Activated CD8-positive, alpha-beta T cell treated with anti-CD3 and anti-CD28 coated beads for 36 hours (primary cell): ENCODE data around the gene MAP4K2. TPM values are rescaled to one million over a fixed set of nuclear protein-coding genes. Genes with fewer than 3 reads are reported as not detected.

ENCODE experiments used
- ATAC-seq: fragments of 200-7000 bp; cut with Tn5 transposase; one replicate; pipeline ENCODE4 v1.10.0; 2021; ENCODE audit warnings: mild to moderate bottlenecking, moderate library complexity
- CTCF ChIA-PET: fragments of 350-600 bp; sonication (Branson Sonifier 250); formaldehyde crosslinking; loops from one replicate; lab custom pipeline; 2021; ENCODE audit warnings: antibody characterized with exemption; lab: Charles Lee
- POLR2A ChIA-PET: fragments of 350-600 bp; sonication (Branson Sonifier 250); formaldehyde crosslinking; loops from one replicate; lab custom pipeline; 2021; ENCODE audit warnings: antibody characterized with exemption; lab: Charles Lee
- DNase-seq: peaks from one replicate; pipeline ENCODE4 v3.0.0-alpha.2; 2020
- H3K27ac Mint-ChIP-seq: one replicate; pipeline ENCODE4 v1.8.0; 2021; ENCODE audit warnings: mild to moderate bottlenecking, mixed read lengths
- H3K27me3 Mint-ChIP-seq: one replicate; pipeline ENCODE4 v1.8.0; 2021; ENCODE audit warnings: mixed read lengths
- H3K36me3 Mint-ChIP-seq: one replicate; pipeline ENCODE4 v1.8.0; 2021; ENCODE audit warnings: low read depth, mixed read lengths
- H3K4me1 Mint-ChIP-seq: one replicate; pipeline ENCODE4 v1.8.0; 2021; ENCODE audit warnings: low read depth, mixed read lengths
- H3K4me3 Mint-ChIP-seq: one replicate; pipeline ENCODE4 v1.8.0; 2021; ENCODE audit warnings: mild to moderate bottlenecking, moderate library complexity, mixed read lengths
- H3K9me3 Mint-ChIP-seq: one replicate; pipeline ENCODE4 v1.8.0; 2021; ENCODE audit warnings: mixed read lengths
- CTCF ChIP-seq: fragments of 200-600 bp; IDR thresholded peaks from one replicate; pipeline ENCODE4 v1.8.0; 2022; ENCODE audit warnings: antibody characterized with exemption, mild to moderate bottlenecking
- intact Hi-C: fragments of 100-400 bp; cut with micrococcal nuclease; formaldehyde crosslinking; loops from one replicate; pipeline ENCODE4 v1.10.0; 2022
- total RNA-seq, 2 experiments: library from RNA; stranded (reverse); gene quantifications; one replicate each; pipeline ENCODE4 v1.2.3, GENCODE V29; 2021

The MAP4K2 gene
- total RNA-seq, 2 experiments from 2014 or later, result 56.4 to 58.0 TPM

- POLR2A ChIA-PET, result interaction anchor here (0.5 to 1.6 kb wide), 2 partner anchors 10 to 308 kb away, joined by 3 read pairs; partner anchors contain the start of gene CDC42BPG
- no peak for DNase-seq
- no peak overlapping the region for H3K27ac Mint-ChIP-seq
- H3K27me3 Mint-ChIP-seq, result no peaks in the 10 kb centered on the region
- H3K36me3 Mint-ChIP-seq, result no peaks in the 10 kb centered on the region
- TF ChIP-seq CTCF, result no peak
- H3K4me1 Mint-ChIP-seq, result no peaks in the 10 kb centered on the region
- CTCF ChIA-PET, result interaction anchor here (0.6 to 1.8 kb wide), 4 partner anchors 13 to 62 kb away, joined by 3 to 7 read pairs (median 3); no protein-coding TSS in a partner anchor
- no peak overlapping the region for H3K4me3 Mint-ChIP-seq
- intact Hi-C loops, result no loop called here
- ATAC-seq, result no peak
- no peaks in the 10 kb centered on the region for H3K9me3 Mint-ChIP-seq
Observed at GRCh38 chr11:64834723-64835615, 32.0 kb upstream of the MAP4K2 start.

GRCh38 chr11:64834031-64834722, 31.2 kb upstream of the MAP4K2 start:
- no peaks in the 10 kb centered on the region for H3K4me1 Mint-ChIP-seq
- H3K36me3 Mint-ChIP-seq, result no peaks in the 10 kb centered on the region
- CTCF ChIA-PET, result interaction anchor here (0.6 to 1.4 kb wide), 2 partner anchors 54 to 61 kb away, joined by 3 read pairs; no protein-coding TSS in a partner anchor
- intact Hi-C loops, result no loop called here
- POLR2A ChIA-PET, result no interaction called here
- TF ChIP-seq CTCF, result no peak
- no peaks in the 10 kb centered on the region for H3K27me3 Mint-ChIP-seq
- ATAC-seq (no peak), DNase-seq (no peak)
- H3K27ac Mint-ChIP-seq, result no peak overlapping the region
- no peaks in the 10 kb centered on the region for H3K9me3 Mint-ChIP-seq
- H3K4me3 Mint-ChIP-seq, result no peak overlapping the region

GRCh38 chr11:64833509-64833908, 30.5 kb upstream of the MAP4K2 start:
- CTCF ChIA-PET, result no interaction called here
- H3K4me1 Mint-ChIP-seq, result no peaks in the 10 kb centered on the region

GRCh38 chr11:64833198-64833502, 30.1 kb upstream of the MAP4K2 start:
- DNase-seq (no peak), ATAC-seq (no peak)
- H3K27ac Mint-ChIP-seq, result no peak overlapping the region
- H3K27me3 Mint-ChIP-seq, result no peaks in the 10 kb centered on the region
- no peak overlapping the region for H3K4me3 Mint-ChIP-seq
- no peaks in the 10 kb centered on the region for H3K4me1 Mint-ChIP-seq
- TF ChIP-seq CTCF, result no peak
- H3K36me3 Mint-ChIP-seq, result no peaks in the 10 kb centered on the region
- POLR2A ChIA-PET, result interaction anchor here (0.7 kb wide), 1 partner anchor 20 kb away, joined by 4 read pairs; no protein-coding TSS in a partner anchor
- intact Hi-C loops, result no loop called here
- no peaks in the 10 kb centered on the region for H3K9me3 Mint-ChIP-seq
- CTCF ChIA-PET, result no interaction called here

More at GRCh38 chr11:64833509-64833908, 30.5 kb upstream of the MAP4K2 start:
- ATAC-seq, result no peak
- no peaks in the 10 kb centered on the region for H3K9me3 Mint-ChIP-seq
- no peak overlapping the region for H3K27ac Mint-ChIP-seq
- DNase-seq, result no peak
- intact Hi-C loops, result no loop called here
- H3K4me3 Mint-ChIP-seq, result no peak overlapping the region
- H3K36me3 Mint-ChIP-seq, result no peaks in the 10 kb centered on the region
- no peaks in the 10 kb centered on the region for H3K27me3 Mint-ChIP-seq
- POLR2A ChIA-PET, result interaction anchor here (0.7 kb wide), 1 partner anchor 20 kb away, joined by 4 read pairs; no protein-coding TSS in a partner anchor
- no peak for TF ChIP-seq CTCF
